Globus pallidus (tissue), 1 donor: Measurements from ENCODE around the gene SEMA6B.

Experiments used
- DNase-seq: peaks from one replicate; pipeline ENCODE4 v3.0.0-alpha.2; 2015; ENCODE audit warnings: low spot score

SEMA6B gene

GRCh38 chr19:4587527-4587926 is 28.0 kb upstream of the SEMA6B start:
- DNase-seq, result no peak

GRCh38 chr19:4586691-4587090 is 27.2 kb upstream of the SEMA6B start:
- DNase-seq, result no peak

- DNase-seq, result no peak
These were observed 26.8 kb upstream of the SEMA6B start for GRCh38 chr19:4586245-4586644.

- no peak for DNase-seq
These were observed 26.1 kb upstream of the SEMA6B start for GRCh38 chr19:4585556-4585955.

GRCh38 chr19:4584670-4585460 is 25.4 kb upstream of the SEMA6B start:
- no peak for DNase-seq

GRCh38 chr19:4583961-4584669 is 24.6 kb upstream of the SEMA6B start:
- DNase-seq, result no peak

GRCh38 chr19:4582980-4583842 is 23.7 kb upstream of the SEMA6B start:
- no peak for DNase-seq

GRCh38 chr19:4581666-4582553 is 22.4 kb upstream of the SEMA6B start:
- DNase-seq, result no peak

- DNase-seq, result no peak
These were observed 21.6 kb upstream of the SEMA6B start for GRCh38 chr19:4580961-4581665.

- no peak for DNase-seq
These were observed 20.8 kb upstream of the SEMA6B start for GRCh38 chr19:4580021-4580901.

GRCh38 chr19:4579389-4579788 is 19.9 kb upstream of the SEMA6B start:
- DNase-seq, result no peak

GRCh38 chr19:4578552-4579248 is 19.2 kb upstream of the SEMA6B start:
- no peak for DNase-seq

- DNase-seq, result no peak
These were observed 17.7 kb upstream of the SEMA6B start for GRCh38 chr19:4577020-4577782.

- DNase-seq, result no peak
These were observed 16.8 kb upstream of the SEMA6B start for GRCh38 chr19:4576016-4576933.

- no peak for DNase-seq
These were observed 16.0 kb upstream of the SEMA6B start for GRCh38 chr19:4575267-4576015.

- no peak for DNase-seq
These were observed 14.2 kb upstream of the SEMA6B start for GRCh38 chr19:4573682-4574081.
